ENCODE data around the gene RB1.

Gene RB1

DNA sequence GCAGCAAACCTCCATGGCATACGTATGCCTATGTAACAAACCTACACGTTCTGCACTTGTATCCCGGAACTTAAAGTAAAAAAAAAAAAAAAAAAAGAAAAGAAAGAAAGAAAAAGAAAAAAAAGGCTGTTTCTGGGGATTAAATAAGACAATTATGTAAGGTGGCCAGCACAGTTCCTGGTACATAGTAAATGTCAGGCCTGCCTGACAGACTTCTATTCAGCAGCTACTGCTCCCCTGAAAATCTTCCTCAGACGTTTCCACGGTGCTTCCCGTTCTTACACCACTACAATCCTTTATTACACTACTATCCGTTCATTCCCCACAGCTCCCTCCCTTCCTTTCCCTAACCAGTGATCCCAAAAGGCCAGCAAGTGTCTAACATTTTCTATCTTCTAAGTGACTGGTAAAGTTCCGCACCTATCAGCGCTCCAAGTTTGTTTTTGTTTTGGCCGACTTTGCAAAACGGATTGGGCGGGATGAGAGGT, 636 bp upstream of the RB1 start:
- peak overlapping the region; percentile 82 for H2AFZ ChIP-seq (ENCODE audit: low read depth, low read length)

GRCh38 chr13:48304143-48304876, 759 bp downstream of the RB1 start:
- Histone ChIP-seq H2AFZ (ENCODE audit: low read depth, low read length) (peak overlapping the region; percentile 61; the same call in 1 of the 2 replicates), H3K4me3 (ENCODE audit: low read length) (peak overlapping the region; percentile 89), H4K20me1 (ENCODE audit: insufficient read depth, low read length) (peaks cover 20% of the 10 kb centered on the region), H3K27me3 (ENCODE audit: low read depth, low read length) (peaks cover 4% of the 10 kb centered on the region; the same call in 1 of the 2 replicates), H3K9ac (ENCODE audit: low read length) (peak overlapping the region; percentile 89), H3K27ac (ENCODE audit: low read length) (peak overlapping the region; percentile 94), H3K4me2 (ENCODE audit: low read length) (peak overlapping the region; percentile 83), H3K36me3 (replicated peaks; ENCODE audit: low read depth, low read length) (peaks cover 32% of the 10 kb centered on the region), H3K9me3 (ENCODE audit: insufficient read depth, low read length) (peaks cover 4% of the 10 kb centered on the region; the same call in 1 of the 2 replicates), H3K79me2 (ENCODE audit: low read length) (peaks cover 38% of the 10 kb centered on the region), H3K4me1 (ENCODE audit: low read length) (peaks cover 15% of the 10 kb centered on the region)
- TF ChIP-seq, protein P1, sequence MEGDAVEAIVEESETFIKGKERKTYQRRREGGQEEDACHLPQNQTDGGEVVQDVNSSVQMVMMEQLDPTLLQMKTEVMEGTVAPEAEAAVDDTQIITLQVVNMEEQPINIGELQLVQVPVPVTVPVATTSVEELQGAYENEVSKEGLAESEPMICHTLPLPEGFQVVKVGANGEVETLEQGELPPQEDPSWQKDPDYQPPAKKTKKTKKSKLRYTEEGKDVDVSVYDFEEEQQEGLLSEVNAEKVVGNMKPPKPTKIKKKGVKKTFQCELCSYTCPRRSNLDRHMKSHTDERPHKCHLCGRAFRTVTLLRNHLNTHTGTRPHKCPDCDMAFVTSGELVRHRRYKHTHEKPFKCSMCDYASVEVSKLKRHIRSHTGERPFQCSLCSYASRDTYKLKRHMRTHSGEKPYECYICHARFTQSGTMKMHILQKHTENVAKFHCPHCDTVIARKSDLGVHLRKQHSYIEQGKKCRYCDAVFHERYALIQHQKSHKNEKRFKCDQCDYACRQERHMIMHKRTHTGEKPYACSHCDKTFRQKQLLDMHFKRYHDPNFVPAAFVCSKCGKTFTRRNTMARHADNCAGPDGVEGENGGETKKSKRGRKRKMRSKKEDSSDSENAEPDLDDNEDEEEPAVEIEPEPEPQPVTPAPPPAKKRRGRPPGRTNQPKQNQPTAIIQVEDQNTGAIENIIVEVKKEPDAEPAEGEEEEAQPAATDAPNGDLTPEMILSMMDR (IDR thresholded peaks at IDR 0.05; ENCODE audit: low read depth, low read length) = no peak
- peak; percentile 23; the same call in 1 of the 2 replicates for TF ChIP-seq EZH2phosphoT487 (IDR thresholded peaks at IDR 0.05; ENCODE audit: low read depth)

More for the DNA sequence above, 636 bp upstream of the RB1 start:
- peak overlapping the region; percentile 89 for H3K4me3 ChIP-seq (ENCODE audit: low read length)
- H3K9me3 ChIP-seq (ENCODE audit: insufficient read depth, low read length) = peaks cover 4% of the 10 kb centered on the region; the same call in 1 of the 2 replicates
- H3K79me2 ChIP-seq (ENCODE audit: low read length) = peaks cover 38% of the 10 kb centered on the region
- H3K4me2 ChIP-seq (ENCODE audit: low read length) = peak overlapping the region; percentile 87
- peaks cover 18% of the 10 kb centered on the region for H4K20me1 ChIP-seq (ENCODE audit: insufficient read depth, low read length)
- peak overlapping the region; percentile 94 for H3K27ac ChIP-seq (ENCODE audit: low read length)
- peaks cover 4% of the 10 kb centered on the region; the same call in 1 of the 2 replicates for H3K27me3 ChIP-seq (ENCODE audit: low read depth, low read length)
- H3K4me1 ChIP-seq (ENCODE audit: low read length) = peaks cover 15% of the 10 kb centered on the region
- peaks cover 28% of the 10 kb centered on the region for H3K36me3 ChIP-seq (replicated peaks; ENCODE audit: low read depth, low read length)
- peak overlapping the region; percentile 89 for H3K9ac ChIP-seq (ENCODE audit: low read length)
- no peak for TF ChIP-seq EZH2phosphoT487 (IDR thresholded peaks at IDR 0.05; ENCODE audit: low read depth)
- TF ChIP-seq, protein P1 (IDR thresholded peaks at IDR 0.05; ENCODE audit: low read depth, low read length) = no peak

- H3K36me3 ChIP-seq (replicated peaks; ENCODE audit: low read depth, low read length) = peaks cover 52% of the 10 kb centered on the region
- H3K4me3 ChIP-seq (ENCODE audit: low read length) = no peak overlapping the region
- no peak overlapping the region for H2AFZ ChIP-seq (ENCODE audit: low read depth, low read length)
- H3K4me1 ChIP-seq (ENCODE audit: low read length) = no peaks in the 10 kb centered on the region
- no peaks in the 10 kb centered on the region for H3K27me3 ChIP-seq (ENCODE audit: low read depth, low read length)
- no peak for TF ChIP-seq EZH2phosphoT487 (IDR thresholded peaks at IDR 0.05; ENCODE audit: low read depth)
- TF ChIP-seq, protein P1 (IDR thresholded peaks at IDR 0.05; ENCODE audit: low read depth, low read length) = no peak
- H3K79me2 ChIP-seq (ENCODE audit: low read length) = peaks cover 57% of the 10 kb centered on the region
- no peak overlapping the region for H3K27ac ChIP-seq (ENCODE audit: low read length)
- H4K20me1 ChIP-seq (ENCODE audit: insufficient read depth, low read length) = peaks cover 59% of the 10 kb centered on the region
- no peak overlapping the region for H3K9ac ChIP-seq (ENCODE audit: low read length)
- H3K4me2 ChIP-seq (ENCODE audit: low read length) = no peak overlapping the region
- H3K9me3 ChIP-seq (ENCODE audit: insufficient read depth, low read length) = no peaks in the 10 kb centered on the region
Observed at GRCh38 chr13:48311223-48311622, 7.7 kb downstream of the RB1 start.

DNA sequence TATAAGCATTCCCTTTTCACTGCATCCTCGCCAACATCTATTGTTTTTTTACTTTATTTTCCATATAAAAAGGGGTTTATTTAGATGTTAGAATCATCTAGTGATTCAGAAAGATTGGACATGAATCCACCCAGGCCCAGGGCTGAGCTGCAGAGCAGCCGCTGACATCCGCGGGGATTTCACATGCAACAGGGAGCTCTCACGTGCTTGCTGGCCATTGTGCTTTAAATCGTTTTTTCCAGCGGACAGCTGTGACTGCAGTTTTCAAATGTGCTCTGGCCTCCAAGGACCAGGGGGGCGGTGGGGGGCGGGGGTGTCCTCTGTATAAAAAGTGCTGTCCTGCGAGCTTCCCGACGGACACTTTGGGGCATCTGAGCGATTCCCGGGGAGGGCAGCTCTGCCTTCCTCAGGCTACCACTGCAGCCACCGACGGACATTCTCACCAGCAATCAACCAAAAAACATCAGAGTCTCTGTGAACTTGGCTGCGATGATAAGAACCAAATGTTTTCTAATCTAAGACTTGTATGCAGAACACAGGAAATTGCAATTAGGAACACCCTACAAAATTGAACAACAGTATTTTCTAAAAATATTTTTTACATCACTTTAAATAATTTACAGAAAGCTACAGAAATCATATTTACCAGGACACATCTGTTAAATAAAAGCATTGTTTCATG, 12.6 kb downstream of the RB1 start:
- no peak overlapping the region for H2AFZ ChIP-seq (ENCODE audit: low read depth, low read length)
- H3K79me2 ChIP-seq (ENCODE audit: low read length) = peaks cover 62% of the 10 kb centered on the region
- no peak for TF ChIP-seq EZH2phosphoT487 (IDR thresholded peaks at IDR 0.05; ENCODE audit: low read depth)
- TF ChIP-seq, protein P1 (IDR thresholded peaks at IDR 0.05; ENCODE audit: low read depth, low read length) = no peak

More for the DNA sequence above, 12.6 kb downstream of the RB1 start:
- no peak overlapping the region for H3K9ac ChIP-seq (ENCODE audit: low read length)
- H3K4me3 ChIP-seq (ENCODE audit: low read length) = no peak overlapping the region
- H3K27me3 ChIP-seq (ENCODE audit: low read depth, low read length) = no peaks in the 10 kb centered on the region
- no peak overlapping the region for H3K27ac ChIP-seq (ENCODE audit: low read length)
- H4K20me1 ChIP-seq (ENCODE audit: insufficient read depth, low read length) = peaks cover 35% of the 10 kb centered on the region
- H3K36me3 ChIP-seq (replicated peaks; ENCODE audit: low read depth, low read length) = peaks cover 77% of the 10 kb centered on the region
- H3K4me1 ChIP-seq (ENCODE audit: low read length) = no peaks in the 10 kb centered on the region
- H3K9me3 ChIP-seq (ENCODE audit: insufficient read depth, low read length) = no peaks in the 10 kb centered on the region
- H3K4me2 ChIP-seq (ENCODE audit: low read length) = no peak overlapping the region
